Parathyroid adenoma (tissue), 2 donors: ENCODE results near the gene COL4A1.
A peak's percentile ranks its signal among the peaks of the same experiment; 100 is the strongest.

Experiments
- H2AFZ ChIP-seq: fragments of 300-600 bp; sonication (generic); one replicate; pipeline ENCODE4 v1.7.0; 2017; ENCODE audit warnings: antibody characterized with exemption, mild to moderate bottlenecking
- H3K27ac ChIP-seq: fragments of 300-600 bp; sonication (generic); one replicate; pipeline ENCODE4 v1.7.0; 2017
- H3K27me3 ChIP-seq: fragments of 300-600 bp; sonication (generic); one replicate; pipeline ENCODE4 v1.7.0; 2017; ENCODE audit warnings: low read length; ENCODE audit not compliant: control insufficient read depth, insufficient read depth
- H3K36me3 ChIP-seq: fragments of 300-600 bp; sonication (generic); one replicate; pipeline ENCODE4 v1.7.0; 2017; ENCODE audit warnings: low read length; ENCODE audit not compliant: control insufficient read depth, insufficient read depth
- H3K4me1 ChIP-seq: fragments of 300-600 bp; sonication (generic); one replicate; pipeline ENCODE4 v1.7.0; 2017; ENCODE audit warnings: control low read depth
- H3K4me2 ChIP-seq: fragments of 300-600 bp; sonication (generic); one replicate; pipeline ENCODE4 v1.7.0; 2017; ENCODE audit warnings: low read length
- H3K4me3 ChIP-seq: fragments of 300-600 bp; sonication (generic); one replicate; pipeline ENCODE4 v1.7.0; 2017; ENCODE audit warnings: low read depth, low read length
- H3K79me2 ChIP-seq: fragments of 300-600 bp; sonication (generic); one replicate; pipeline ENCODE4 v1.7.0; 2017; ENCODE audit warnings: control low read depth
- H3K9ac ChIP-seq: fragments of 300-600 bp; sonication (generic); one replicate; pipeline ENCODE4 v1.7.0; 2017; ENCODE audit warnings: mild to moderate bottlenecking
- H3K9me3 ChIP-seq: fragments of 300-600 bp; sonication (generic); one replicate; pipeline ENCODE4 v1.7.0; 2017; ENCODE audit warnings: low read length; ENCODE audit not compliant: control insufficient read depth
- CTCF ChIP-seq: fragments of 300-600 bp; sonication (generic); IDR thresholded peaks from one replicate; pipeline ENCODE4 v1.7.0; 2017; ENCODE audit warnings: antibody characterized with exemption, mild to moderate bottlenecking
- donor health status: primary hyperparathyroidism.

Gene COL4A1

GRCh38 chr13:110266431-110266809 is 40.5 kb downstream of the COL4A1 start:
- no peaks in the 10 kb centered on the region for H3K9me3 ChIP-seq
- TF ChIP-seq CTCF = no peak
- H3K9ac ChIP-seq = no peak overlapping the region
- H3K4me1 ChIP-seq = no peaks in the 10 kb centered on the region
- H3K36me3 ChIP-seq = no peaks in the 10 kb centered on the region
- peak overlapping the region; percentile 33 for H3K27ac ChIP-seq
- peak overlapping the region; percentile 55 for H3K4me2 ChIP-seq
- H3K27me3 ChIP-seq = no peaks in the 10 kb centered on the region
- H3K79me2 ChIP-seq = no peaks in the 10 kb centered on the region
- H2AFZ ChIP-seq = no peak overlapping the region
- H3K4me3 ChIP-seq = peak overlapping the region; percentile 8

DNA sequence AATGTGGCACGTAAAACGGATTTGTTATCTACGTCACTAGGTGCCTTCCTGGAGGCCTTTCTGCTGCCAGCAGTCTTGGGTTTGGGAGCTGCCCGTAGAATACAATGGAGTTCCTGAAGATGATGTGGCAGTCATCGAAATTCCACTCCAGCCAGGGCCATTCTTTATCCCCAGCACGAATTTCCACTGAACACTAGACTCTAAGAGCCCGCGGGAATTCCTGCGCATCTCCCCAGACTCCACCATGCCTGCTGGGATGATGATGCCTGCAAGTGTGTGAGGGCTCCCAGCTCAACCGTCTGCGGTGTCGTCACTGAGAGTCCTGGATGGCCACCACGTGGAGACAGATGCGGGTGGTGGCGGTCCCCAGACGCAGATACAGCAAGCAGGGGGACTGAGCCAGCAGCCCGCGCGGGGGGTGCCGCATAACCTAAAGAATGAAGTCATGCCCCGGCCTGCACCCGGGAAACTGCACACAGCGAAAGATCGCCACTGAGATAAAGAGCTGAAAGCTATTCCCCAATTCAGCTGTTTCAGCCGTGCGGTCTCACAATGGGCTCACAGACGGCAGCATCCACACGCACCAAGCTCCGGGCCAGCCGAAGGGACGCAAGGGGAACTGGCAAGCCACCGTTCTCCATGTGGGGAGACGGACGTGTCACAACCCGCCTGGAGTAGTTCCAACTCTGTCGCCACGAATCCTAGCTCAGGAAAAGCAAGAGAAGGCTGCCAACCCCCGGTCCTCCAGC is 41.1 kb downstream of the COL4A1 start:
- H3K27me3 ChIP-seq = no peaks in the 10 kb centered on the region
- no peaks in the 10 kb centered on the region for H3K4me1 ChIP-seq
- no peaks in the 10 kb centered on the region for H3K79me2 ChIP-seq
- no peak overlapping the region for H3K9ac ChIP-seq
- H3K4me2 ChIP-seq = peak overlapping the region; percentile 55
- H3K9me3 ChIP-seq = no peaks in the 10 kb centered on the region
- no peaks in the 10 kb centered on the region for H3K36me3 ChIP-seq
- no peak for TF ChIP-seq CTCF
- H3K4me3 ChIP-seq = no peak overlapping the region
- H3K27ac ChIP-seq = peak overlapping the region; percentile 33
- no peak overlapping the region for H2AFZ ChIP-seq

GRCh38 chr13:110265341-110265681 is 41.6 kb downstream of the COL4A1 start:
- Histone ChIP-seq H2AFZ (no peak overlapping the region), H3K4me3 (no peak overlapping the region), H3K4me2 (no peak overlapping the region), H3K9me3 (no peaks in the 10 kb centered on the region), H3K36me3 (no peaks in the 10 kb centered on the region), H3K9ac (no peak overlapping the region), H3K79me2 (no peaks in the 10 kb centered on the region), H3K4me1 (no peaks in the 10 kb centered on the region), H3K27ac (peak overlapping the region; percentile 42), H3K27me3 (no peaks in the 10 kb centered on the region)
- no peak for TF ChIP-seq CTCF

DNA sequence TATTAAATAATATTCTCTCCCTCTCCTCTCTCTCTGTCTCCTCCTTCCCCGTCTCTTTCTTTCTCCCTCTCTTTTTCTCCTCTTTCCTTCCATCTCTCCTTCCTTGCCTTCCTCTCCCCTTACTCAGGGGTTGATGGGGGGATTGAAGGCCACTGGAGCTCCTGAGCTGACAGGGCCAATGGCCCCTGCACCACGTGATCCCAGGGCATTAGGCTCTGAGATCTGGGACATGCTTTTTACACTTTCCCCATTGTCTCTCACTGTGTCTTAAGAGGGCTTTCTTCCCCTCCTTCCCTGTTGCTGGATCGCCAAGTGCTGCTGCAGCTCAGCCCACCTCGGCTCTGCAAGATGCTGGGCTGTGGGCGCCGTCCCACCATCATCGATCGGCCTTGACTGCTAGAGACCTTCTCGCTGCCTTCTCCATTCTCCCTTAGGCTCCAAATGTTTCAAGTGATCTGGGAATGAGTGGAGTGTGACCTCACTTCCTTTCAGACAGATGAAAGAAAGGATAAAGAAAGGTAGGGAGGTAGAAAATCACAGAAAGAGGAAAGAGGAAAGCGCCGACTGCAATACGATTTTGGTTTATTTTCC is 42.2 kb downstream of the COL4A1 start:
- H3K4me2 ChIP-seq = no peak overlapping the region
- H3K79me2 ChIP-seq = no peaks in the 10 kb centered on the region
- H3K36me3 ChIP-seq = no peaks in the 10 kb centered on the region
- no peaks in the 10 kb centered on the region for H3K9me3 ChIP-seq
- no peaks in the 10 kb centered on the region for H3K4me1 ChIP-seq
- H2AFZ ChIP-seq = no peak overlapping the region
- peak overlapping the region; percentile 42 for H3K27ac ChIP-seq
- no peak overlapping the region for H3K4me3 ChIP-seq
- no peak for TF ChIP-seq CTCF
- H3K9ac ChIP-seq = no peak overlapping the region
- H3K27me3 ChIP-seq = no peaks in the 10 kb centered on the region

DNA sequence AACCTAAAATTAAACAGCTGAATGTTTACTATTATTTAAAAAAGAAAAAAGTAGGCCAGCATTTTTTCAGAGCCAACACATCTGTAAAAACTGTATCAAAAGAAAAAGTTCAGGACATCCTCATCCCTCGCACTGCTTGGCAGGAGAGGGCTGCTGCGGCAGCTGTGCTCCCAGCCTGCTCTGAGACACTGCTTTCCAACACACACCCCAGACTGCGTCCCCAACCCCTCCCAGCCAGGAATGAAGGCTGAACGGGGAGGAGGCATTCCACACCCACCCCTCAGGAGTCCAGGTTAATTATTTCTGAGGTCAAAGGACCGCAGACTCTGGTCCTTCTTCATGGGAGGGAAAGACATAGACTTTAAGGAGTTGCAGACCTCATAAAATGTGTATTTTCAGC is 43.1 kb downstream of the COL4A1 start:
- Histone ChIP-seq H3K9me3 (no peaks in the 10 kb centered on the region), H3K4me1 (no peaks in the 10 kb centered on the region), H2AFZ (no peak overlapping the region), H3K9ac (no peak overlapping the region), H3K4me3 (no peak overlapping the region), H3K79me2 (no peaks in the 10 kb centered on the region), H3K4me2 (no peak overlapping the region), H3K36me3 (no peaks in the 10 kb centered on the region), H3K27ac (no peak overlapping the region), H3K27me3 (no peaks in the 10 kb centered on the region)
- no peak for TF ChIP-seq CTCF
